Fibroblast of skin of back (primary cell): ENCODE measurements around the gene ZNF584. TPM values are rescaled to one million over a fixed set of nuclear protein-coding genes. Genes with fewer than 3 reads are reported as not detected.
"Not testable (repeated sequence)": the region's sequence is repeated elsewhere in the genome, so short reads cannot be mapped to it uniquely, and the experiment has no call there.

Experiments used
- DNase-seq: peaks from one replicate; pipeline ENCODE4 v3.0.0-alpha.2; 2013
- polyA plus RNA-seq, 2 experiments: library from polyadenylated mRNA; unstranded; fragments of 120-200 nt; gene quantifications; one replicate each; pipeline ENCODE4 v1.2.1, GENCODE V29; 2013; ENCODE audit not compliant: insufficient read length in 2 of 2

ZNF584 gene
- polyA plus RNA-seq (2013, experiment 1 of 2; ENCODE audit: insufficient read length): 9.6 TPM
- polyA plus RNA-seq (2013, experiment 2 of 2; ENCODE audit: insufficient read length): 7.1 TPM

GRCh38 chr19:58408152-58409009, at the start of gene ZNF584:
TSS of gene ZNF584 (plus strand) at chr19:58408649. CDS start at chr19:58409148, 499 bp downstream.
- peak; percentile 96 for DNase-seq

- DNase-seq: peak; percentile 56
Observed at GRCh38 chr19:58361900-58362271, 46.6 kb upstream of the ZNF584 start.

GRCh38 chr19:58362272-58362994, 46.0 kb upstream of the ZNF584 start, which contains the start of gene ZNF497:
TSS of gene ZNF497 (minus strand) at chr19:58362751. CDS start at chr19:58357635, 5,116 bp downstream.
- peak; percentile 95 for DNase-seq

- no peak for DNase-seq
Observed at GRCh38 chr19:58364146-58364545, 44.3 kb upstream of the ZNF584 start.

GRCh38 chr19:58366585-58367430, 41.6 kb upstream of the ZNF584 start:
- no peak for DNase-seq

- no peak for DNase-seq
Observed at GRCh38 chr19:58367698-58368454, 40.6 kb upstream of the ZNF584 start.

GRCh38 chr19:58368561-58369360, 39.7 kb upstream of the ZNF584 start:
- DNase-seq: no peak

- DNase-seq: no peak
Observed at GRCh38 chr19:58372311-58373133, 35.9 kb upstream of the ZNF584 start.

- no peak for DNase-seq
Observed at GRCh38 chr19:58374200-58374599, 34.2 kb upstream of the ZNF584 start.

- not testable (repeated sequence) for DNase-seq
Observed at GRCh38 chr19:58376724-58377123, 31.7 kb upstream of the ZNF584 start.

- no peak for DNase-seq
Observed at GRCh38 chr19:58379246-58379645, 29.2 kb upstream of the ZNF584 start.

GRCh38 chr19:58380037-58380661, 28.3 kb upstream of the ZNF584 start:
- no peak for DNase-seq

- DNase-seq: peak; percentile 100
Observed at GRCh38 chr19:58380662-58381459, 27.6 kb upstream of the ZNF584 start, which contains the start of gene ZNF837. TSS of gene ZNF837 (minus strand) at chr19:58381030. CDS start at chr19:58369332, 11,698 bp downstream.

- DNase-seq: no peak
Observed at GRCh38 chr19:58381460-58382212, 26.8 kb upstream of the ZNF584 start.

- no peak for DNase-seq
Observed at GRCh38 chr19:58382997-58383603, 25.3 kb upstream of the ZNF584 start.

- no peak for DNase-seq
Observed at GRCh38 chr19:58385313-58385890, 23.0 kb upstream of the ZNF584 start.
